OCI-LY7 (cell line): ENCODE data around the gene TRIM33. TPM values are rescaled to one million over a fixed set of nuclear protein-coding genes. Genes with fewer than 3 reads are reported as not detected.

Experiments used
- BruUV-seq: library from RNA; stranded (reverse); fragments of 400-500 nt; replicated peaks from 2 replicates; lab custom pipeline; 2021; lab: Mats Ljungman, UMichigan
- CTCF ChIA-PET: fragments of 300-600 bp; sonication (Branson Sonifier 250); formaldehyde crosslinking; loops from one replicate; lab custom pipeline; 2022; ENCODE audit warnings: antibody characterized with exemption; ENCODE audit not compliant: unreplicated experiment; lab: Charles Lee
- POLR2A ChIA-PET: fragments of 300-600 bp; sonication (Branson Sonifier 250); formaldehyde crosslinking; loops from one replicate; lab custom pipeline; 2022; ENCODE audit warnings: antibody characterized with exemption; lab: Charles Lee
- DNase-seq: peaks from one replicate; pipeline ENCODE4 v3.0.0-alpha.2; 2015; ENCODE audit warnings: low spot score
- H2AFZ ChIP-seq: fragments of 200-600 bp; sonication (generic), shearing (Covaris generic); 2 replicates; pipeline ENCODE4 v1.6.1; 2014; ENCODE audit warnings: mild to moderate bottlenecking, antibody characterized with exemption, low read length, moderate library complexity
- H3K27ac ChIP-seq: fragments of 200-600 bp; sonication (generic); 2 replicates; pipeline ENCODE4 v1.5.1; 2014; ENCODE audit warnings: mixed run types, low read depth, mild to moderate bottlenecking, moderate library complexity, low read length, inconsistent platforms; ENCODE audit not compliant: poor library complexity, severe bottlenecking
- H3K36me3 ChIP-seq: fragments of 200-600 bp; sonication (generic); 2 replicates; pipeline ENCODE4 v1.6.1; 2014; ENCODE audit warnings: mild to moderate bottlenecking, antibody characterized with exemption, low read length, moderate library complexity, mixed read lengths; ENCODE audit not compliant: insufficient read depth
- H3K4me1 ChIP-seq: fragments of 200-600 bp; sonication (generic); 2 replicates; pipeline ENCODE4 v1.5.1; 2014; ENCODE audit warnings: mild to moderate bottlenecking, low read length; ENCODE audit not compliant: insufficient read depth, poor library complexity, severe bottlenecking
- H3K4me2 ChIP-seq: fragments of 200-600 bp; sonication (generic); 2 replicates; pipeline ENCODE4 v1.6.1; 2014; ENCODE audit warnings: mild to moderate bottlenecking, low read length
- H3K4me3 ChIP-seq: fragments of 200-600 bp; sonication (generic); 2 replicates; pipeline ENCODE4 v1.5.1; 2014; ENCODE audit warnings: mild to moderate bottlenecking, low read depth, low read length; ENCODE audit not compliant: poor library complexity, severe bottlenecking
- H3K79me2 ChIP-seq: fragments of 200-600 bp; sonication (generic); 2 replicates; pipeline ENCODE4 v1.6.1; 2016; ENCODE audit warnings: low read depth, mild to moderate bottlenecking, low read length, moderate library complexity, mixed read lengths; ENCODE audit not compliant: insufficient read depth
- H3K9me2 ChIP-seq: fragments of 200-600 bp; sonication (generic); 2 replicates; pipeline ENCODE4 v1.6.1; 2016; ENCODE audit warnings: mild to moderate bottlenecking, low read length, mixed read lengths; ENCODE audit not compliant: insufficient read depth
- H3K9me3 ChIP-seq: fragments of 200-600 bp; sonication (generic); 2 replicates; pipeline ENCODE4 v1.6.1; 2014; ENCODE audit warnings: mild to moderate bottlenecking, mixed run types, low read length, mixed read lengths
- H4K20me1 ChIP-seq: fragments of 200-600 bp; sonication (generic); 2 replicates; pipeline ENCODE4 v1.6.1; 2014; ENCODE audit warnings: mild to moderate bottlenecking, antibody characterized with exemption, low read length, moderate library complexity, mixed read lengths; ENCODE audit not compliant: insufficient read depth
- CTCF ChIP-seq: fragments of 200-600 bp; sonication (generic); conservative IDR thresholded peaks from 2 replicates; pipeline ENCODE4 v1.5.1; 2014; ENCODE audit warnings: mild to moderate bottlenecking, antibody characterized with exemption, low read length, moderate library complexity, mixed read lengths
- EZH2phosphoT487 ChIP-seq: fragments of 200-600 bp; sonication (generic); IDR thresholded peaks from 2 replicates; pipeline ENCODE4 v1.6.1; 2018; ENCODE audit warnings: low read depth, borderline replicate concordance, mild to moderate bottlenecking, mixed run types, antibody characterized with exemption, low read length, moderate library complexity, mixed read lengths
- intact Hi-C: fragments of 100-400 bp; cut with micrococcal nuclease; formaldehyde crosslinking; loops from one replicate; pipeline ENCODE4 v1.10.0; 2022; ENCODE audit not compliant: unreplicated experiment
- total RNA-seq, 2 experiments: library from RNA; depleted of rRNA in 1 of 2; stranded (reverse); fragments of >200 nt in 1 of 2; shearing (Covaris generic) in 1 of 2; gene quantifications; 2 replicates each; pipeline ENCODE4 v1.2.3, GENCODE V29; 2014 to 2022

TRIM33 gene
- total RNA-seq, 2 experiments from 2014 or later, result 43.0 to 44.7 TPM

GRCh38 chr1:114535401-114535800, 24.4 kb upstream of the TRIM33 start:
- ChIA-PET CTCF (no interaction called here), POLR2A (interaction anchor here (0.9 to 1.0 kb wide), 2 partner anchors 154 to 205 kb away, joined by 3 read pairs; no protein-coding TSS in a partner anchor)
- no peak overlapping the region for H2AFZ ChIP-seq

GRCh38 chr1:114531094-114531493, 20.1 kb upstream of the TRIM33 start:
- POLR2A ChIA-PET, result interaction anchor here (0.5 to 0.6 kb wide), 2 partner anchors 95 to 1515 kb away, joined by 6 to 7 read pairs; no protein-coding TSS in a partner anchor
- no peak for TF ChIP-seq EZH2phosphoT487
- TF ChIP-seq CTCF, result no peak
- Histone ChIP-seq H3K79me2 (no peaks in the 10 kb centered on the region), H3K4me2 (no peak overlapping the region), H4K20me1 (no peaks in the 10 kb centered on the region), H3K9me2 (no peaks in the 10 kb centered on the region), H3K4me3 (no peak overlapping the region), H3K4me1 (no peaks in the 10 kb centered on the region), H3K27ac (no peak overlapping the region), H2AFZ (no peak overlapping the region), H3K9me3 (no peaks in the 10 kb centered on the region), H3K36me3 (no peaks in the 10 kb centered on the region)
- DNase-seq, result no peak
- BruUV-seq, result no TSS peak
- CTCF ChIA-PET, result no interaction called here
- intact Hi-C loops, result no loop called here

More at GRCh38 chr1:114535401-114535800, 24.4 kb upstream of the TRIM33 start:
- intact Hi-C loops, result no loop called here
- no peak overlapping the region for H3K4me3 ChIP-seq
- TF ChIP-seq EZH2phosphoT487, result no peak
- TF ChIP-seq CTCF, result no peak
- H3K9me2 ChIP-seq, result no peaks in the 10 kb centered on the region
- no peaks in the 10 kb centered on the region for H3K79me2 ChIP-seq
- no peak overlapping the region for H3K4me2 ChIP-seq
- no peak overlapping the region for H3K27ac ChIP-seq
- BruUV-seq, result no TSS peak
- no peaks in the 10 kb centered on the region for H3K36me3 ChIP-seq
- no peak for DNase-seq
- no peaks in the 10 kb centered on the region for H4K20me1 ChIP-seq
- no peaks in the 10 kb centered on the region for H3K9me3 ChIP-seq
- H3K4me1 ChIP-seq, result no peaks in the 10 kb centered on the region

- H3K9me3 ChIP-seq, result no peaks in the 10 kb centered on the region
- H3K27ac ChIP-seq, result no peak overlapping the region
- no peak overlapping the region for H2AFZ ChIP-seq
- no peaks in the 10 kb centered on the region for H3K9me2 ChIP-seq
- BruUV-seq, result no TSS peak
- H4K20me1 ChIP-seq, result no peaks in the 10 kb centered on the region
- intact Hi-C loops, result no loop called here
- ChIA-PET POLR2A (no interaction called here), CTCF (no interaction called here)
- TF ChIP-seq CTCF (no peak), EZH2phosphoT487 (no peak)
- no peak overlapping the region for H3K4me2 ChIP-seq
- H3K79me2 ChIP-seq, result no peaks in the 10 kb centered on the region
- H3K36me3 ChIP-seq, result no peaks in the 10 kb centered on the region
- H3K4me3 ChIP-seq, result no peak overlapping the region
- H3K4me1 ChIP-seq, result no peaks in the 10 kb centered on the region
- DNase-seq, result no peak
These were observed 19.2 kb upstream of the TRIM33 start for GRCh38 chr1:114530224-114530623.
